ENCODE data around the gene DDIT3. TPM values are rescaled to one million over a fixed set of nuclear protein-coding genes. Genes with fewer than 3 reads are reported as not detected.

DDIT3 gene
- total RNA-seq, 1 experiment from 2014 or later: 23.7 TPM

- DNase-seq (ENCODE audit: low spot score): peak; percentile 49
- in situ Hi-C loops (cut with HindIII; ENCODE audit: low sequenced_read_pairs): no loop called here
These were observed 44.8 kb downstream of the DDIT3 start for GRCh38 chr12:57475271-57476161.

GRCh38 chr12:57474862-57475261 lies 45.5 kb downstream of the DDIT3 start:
- in situ Hi-C loops (cut with HindIII; ENCODE audit: low sequenced_read_pairs): no loop called here
- peak; percentile 85 for DNase-seq (ENCODE audit: low spot score)

GRCh38 chr12:57474430-57474829 lies 45.9 kb downstream of the DDIT3 start:
- in situ Hi-C loops (cut with HindIII; ENCODE audit: low sequenced_read_pairs): no loop called here
- no peak for DNase-seq (ENCODE audit: low spot score)

GRCh38 chr12:57473886-57474285 lies 46.4 kb downstream of the DDIT3 start:
- in situ Hi-C loops (cut with HindIII; ENCODE audit: low sequenced_read_pairs): no loop called here
- no peak for DNase-seq (ENCODE audit: low spot score)

GRCh38 chr12:57473392-57473791 lies 46.9 kb downstream of the DDIT3 start:
- in situ Hi-C loops (cut with HindIII; ENCODE audit: low sequenced_read_pairs): no loop called here
- peak; percentile 41 for DNase-seq (ENCODE audit: low spot score)

GRCh38 chr12:57472391-57472790 lies 47.9 kb downstream of the DDIT3 start:
- in situ Hi-C loops (cut with HindIII; ENCODE audit: low sequenced_read_pairs): no loop called here
- no peak for DNase-seq (ENCODE audit: low spot score)

- in situ Hi-C loops (cut with HindIII; ENCODE audit: low sequenced_read_pairs): no loop called here
These were observed 48.7 kb downstream of the DDIT3 start for GRCh38 chr12:57471661-57472060.

GRCh38 chr12:57470970-57471656 lies 49.2 kb downstream of the DDIT3 start:
- in situ Hi-C loops (cut with HindIII; ENCODE audit: low sequenced_read_pairs): no loop called here
- no peak for DNase-seq (ENCODE audit: low spot score)

More at GRCh38 chr12:57471661-57472060, 48.7 kb downstream of the DDIT3 start:
- DNase-seq (ENCODE audit: low spot score): no peak

GRCh38 chr12:57470286-57470969 lies 49.9 kb downstream of the DDIT3 start:
- in situ Hi-C loops (cut with HindIII; ENCODE audit: low sequenced_read_pairs): no loop called here
- DNase-seq (ENCODE audit: low spot score): no peak

- in situ Hi-C loops (cut with HindIII; ENCODE audit: low sequenced_read_pairs): no loop called here
These were observed 50.8 kb downstream of the DDIT3 start for GRCh38 chr12:57469296-57470164.

GRCh38 chr12:57467915-57468314 lies 52.4 kb downstream of the DDIT3 start:
- in situ Hi-C loops (cut with HindIII; ENCODE audit: low sequenced_read_pairs): no loop called here
- DNase-seq (ENCODE audit: low spot score): no peak

More at GRCh38 chr12:57469296-57470164, 50.8 kb downstream of the DDIT3 start:
- no peak for DNase-seq (ENCODE audit: low spot score)

- in situ Hi-C loops (cut with HindIII; ENCODE audit: low sequenced_read_pairs): no loop called here
These were observed 53.0 kb downstream of the DDIT3 start for GRCh38 chr12:57467212-57467874.

More at GRCh38 chr12:57467212-57467874, 53.0 kb downstream of the DDIT3 start:
- no peak for DNase-seq (ENCODE audit: low spot score)

Other genes starting within 250 kb of the DDIT3 start
- 6.3 and 8.9 TPM in 2 replicates for gene R3HDM2, start 89.5 kb downstream of the DDIT3 start, total RNA-seq (2014; rRNA removed; shearing (Covaris generic))
- not detected in 2 replicates for gene INHBC, start 85.7 kb downstream of the DDIT3 start, total RNA-seq (2014; rRNA removed; shearing (Covaris generic))
- gene INHBE, start 65.2 kb downstream of the DDIT3 start, total RNA-seq (2014; rRNA removed; shearing (Covaris generic)): 0.43 and 0.78 TPM in 2 replicates
- gene GLI1, start 60.7 kb downstream of the DDIT3 start, total RNA-seq (2014; rRNA removed; shearing (Covaris generic)): 4.7 and 6.4 TPM in 2 replicates
- 0.18 TPM in 1 of 2 replicates, not detected in the other for gene ARHGAP9, start 40.6 kb downstream of the DDIT3 start, total RNA-seq (2014; rRNA removed; shearing (Covaris generic))
- 220 and 246 TPM in 2 replicates for gene MARS1, start 32.4 kb downstream of the DDIT3 start, total RNA-seq (2014; rRNA removed; shearing (Covaris generic))
- gene MBD6, start 2.3 kb upstream of the DDIT3 start, total RNA-seq (2014; rRNA removed; shearing (Covaris generic)): 1.4 and 2.1 TPM in 2 replicates
- gene DCTN2, start 26.7 kb upstream of the DDIT3 start, total RNA-seq (2014; rRNA removed; shearing (Covaris generic)): 158 and 162 TPM in 2 replicates
- gene KIF5A, start 29.5 kb upstream of the DDIT3 start, total RNA-seq (2014; rRNA removed; shearing (Covaris generic)): not detected in 2 replicates
- 19.4 and 25.2 TPM in 2 replicates for gene PIP4K2C, start 70.7 kb upstream of the DDIT3 start, total RNA-seq (2014; rRNA removed; shearing (Covaris generic))
- gene DTX3, start 84.3 kb upstream of the DDIT3 start, total RNA-seq (2014; rRNA removed; shearing (Covaris generic)): 21.9 and 23.0 TPM in 2 replicates
- 4.6 and 5.7 TPM in 2 replicates for gene ARHGEF25, start 90.9 kb upstream of the DDIT3 start, total RNA-seq (2014; rRNA removed; shearing (Covaris generic))
- gene B4GALNT1, start 112.7 kb upstream of the DDIT3 start, total RNA-seq (2014; rRNA removed; shearing (Covaris generic)): 12.4 and 19.8 TPM in 2 replicates
- 106 and 134 TPM in 2 replicates for gene OS9, start 173.6 kb upstream of the DDIT3 start, total RNA-seq (2014; rRNA removed; shearing (Covaris generic))
- gene AGAP2, start 218.2 kb upstream of the DDIT3 start, total RNA-seq (2014; rRNA removed; shearing (Covaris generic)): 11.0 and 11.3 TPM in 2 replicates
- gene TSPAN31, start 224.5 kb upstream of the DDIT3 start, total RNA-seq (2014; rRNA removed; shearing (Covaris generic)): 30.5 and 46.9 TPM in 2 replicates
- gene CDK4, start 231.8 kb upstream of the DDIT3 start, total RNA-seq (2014; rRNA removed; shearing (Covaris generic)): 721 and 790 TPM in 2 replicates
- gene MARCHF9, start 234.6 kb upstream of the DDIT3 start, total RNA-seq (2014; rRNA removed; shearing (Covaris generic)): 7.2 and 14.2 TPM in 2 replicates
- gene CYP27B1, start 246.6 kb upstream of the DDIT3 start, total RNA-seq (2014; rRNA removed; shearing (Covaris generic)): 0.18 and 3.9 TPM in 2 replicates